Fibroblast of peridontal ligament (primary cell): ENCODE data around the gene RPRD2.

Experiments
- DNase-seq: peaks from one replicate; pipeline ENCODE4 v3.0.0-alpha.2; 2010; ENCODE audit errors: extremely low read depth

Gene RPRD2

DNA sequence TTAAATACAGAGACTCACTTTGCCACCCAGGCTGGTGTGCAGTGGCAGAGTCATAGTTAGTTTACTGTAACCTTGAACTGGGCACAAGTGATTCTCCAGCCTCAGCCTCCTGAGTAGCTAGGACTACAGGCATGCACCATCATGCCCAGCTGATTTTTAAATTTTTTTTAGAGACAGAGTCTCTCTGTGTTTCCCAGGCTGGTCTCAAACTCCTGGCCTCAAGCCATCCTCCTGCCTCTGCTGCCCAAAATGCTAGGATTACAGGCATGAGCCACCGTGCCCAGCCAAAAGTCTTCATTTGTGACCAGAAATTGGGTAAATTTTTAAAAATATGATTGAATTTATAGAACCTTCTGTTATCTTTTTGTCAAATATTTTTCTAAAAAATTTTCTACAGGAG is 105.3 kb downstream of the RPRD2 start:
- no peak for DNase-seq

DNA sequence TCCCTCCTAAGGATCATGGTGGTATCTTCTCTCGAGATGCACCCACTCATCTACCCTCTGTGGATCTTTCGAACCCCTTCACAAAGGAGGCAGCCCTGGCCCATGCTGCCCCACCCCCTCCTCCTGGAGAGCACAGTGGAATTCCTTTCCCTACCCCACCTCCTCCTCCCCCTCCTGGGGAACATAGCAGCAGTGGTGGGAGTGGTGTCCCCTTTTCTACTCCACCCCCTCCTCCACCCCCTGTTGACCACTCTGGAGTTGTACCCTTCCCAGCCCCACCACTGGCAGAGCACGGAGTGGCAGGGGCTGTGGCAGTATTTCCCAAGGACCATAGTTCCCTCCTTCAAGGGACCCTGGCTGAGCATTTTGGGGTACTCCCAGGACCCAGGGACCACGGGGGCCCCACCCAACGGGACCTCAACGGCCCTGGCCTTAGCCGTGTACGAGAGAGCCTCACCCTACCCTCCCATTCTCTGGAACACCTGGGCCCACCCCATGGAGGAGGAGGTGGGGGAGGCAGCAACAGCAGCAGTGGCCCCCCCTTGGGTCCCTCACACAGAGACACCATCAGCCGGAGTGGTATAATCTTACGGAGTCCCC is 108.8 kb downstream of the RPRD2 start:
- no peak for DNase-seq

DNA sequence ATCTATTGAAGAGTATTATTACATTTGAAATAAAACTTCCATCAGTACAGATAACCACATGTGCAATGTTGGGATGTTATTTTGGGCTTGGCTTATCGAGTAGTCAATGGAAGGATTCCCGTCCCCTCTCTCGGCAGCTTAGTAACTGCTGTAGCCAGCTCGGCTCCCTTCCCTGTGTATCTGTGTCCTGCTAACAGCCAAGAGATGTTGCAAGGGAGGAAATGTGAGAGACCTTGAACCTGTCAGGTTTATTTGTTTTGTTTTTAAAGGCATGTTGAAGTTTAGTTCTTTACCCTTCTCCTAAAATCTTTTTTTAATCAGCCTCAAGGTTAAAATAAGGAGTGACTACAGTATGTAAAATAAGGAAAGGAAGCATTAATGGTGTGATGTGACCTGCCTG is 109.7 kb downstream of the RPRD2 start:
- DNase-seq: no peak

DNA sequence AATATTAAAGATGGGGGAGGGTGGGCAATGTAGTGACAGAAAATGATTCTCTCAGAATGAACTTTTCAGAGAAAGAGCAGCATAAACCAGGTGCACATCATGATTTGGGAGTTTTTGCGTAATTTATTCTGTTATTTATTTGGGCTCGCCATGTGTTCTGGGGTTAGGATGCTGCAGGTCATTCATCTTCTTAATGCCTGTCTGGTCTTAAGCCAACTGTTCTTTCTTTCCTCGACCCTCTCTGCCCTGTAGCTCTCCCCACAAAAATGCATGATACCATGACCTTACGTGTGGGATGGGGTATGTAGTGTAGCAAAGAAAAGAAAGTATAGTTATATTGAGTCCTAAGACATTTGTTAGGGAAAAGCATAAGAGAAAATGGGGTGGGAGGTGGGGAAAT is 110.9 kb downstream of the RPRD2 start:
- DNase-seq: no peak

DNA sequence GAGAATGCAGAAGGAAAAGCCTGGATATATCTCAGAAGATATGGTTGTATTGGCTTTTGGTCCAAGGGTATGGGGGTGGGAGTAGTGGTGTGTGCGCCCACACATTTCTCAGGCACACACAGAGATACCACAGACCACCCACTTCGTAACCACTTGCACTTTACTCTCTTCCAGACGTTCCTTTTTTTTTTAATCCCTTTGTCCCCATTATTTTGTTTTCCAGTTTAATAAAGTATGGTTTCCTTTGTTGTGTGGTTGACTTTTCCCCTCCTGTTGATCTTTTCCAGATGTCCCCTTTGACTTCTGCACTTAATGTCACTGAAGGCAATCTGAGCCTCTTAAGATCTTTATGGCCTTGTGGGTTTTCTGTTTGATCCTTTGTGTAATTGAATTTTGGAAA is 112.8 kb downstream of the RPRD2 start:
- DNase-seq: no peak

DNA sequence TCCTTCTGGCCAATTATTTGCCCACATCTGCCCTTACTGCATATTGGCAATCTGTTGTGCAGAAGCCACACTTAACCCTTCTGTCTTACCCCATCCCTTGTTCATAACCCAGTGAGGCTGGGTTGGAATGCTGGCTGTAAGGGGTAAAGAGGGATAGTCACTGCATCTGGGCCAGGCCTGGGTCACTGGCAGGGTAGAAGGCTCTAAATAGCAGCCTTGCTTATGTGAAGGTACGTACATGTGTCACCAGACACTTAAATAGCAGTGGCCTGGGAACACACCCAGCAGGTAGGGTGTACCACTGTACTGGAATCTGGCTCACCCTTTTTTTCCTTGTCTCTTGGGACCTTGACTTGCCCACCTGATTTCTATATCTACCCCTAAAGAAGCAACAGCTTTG is 113.4 kb downstream of the RPRD2 start:
- DNase-seq: no peak

DNA sequence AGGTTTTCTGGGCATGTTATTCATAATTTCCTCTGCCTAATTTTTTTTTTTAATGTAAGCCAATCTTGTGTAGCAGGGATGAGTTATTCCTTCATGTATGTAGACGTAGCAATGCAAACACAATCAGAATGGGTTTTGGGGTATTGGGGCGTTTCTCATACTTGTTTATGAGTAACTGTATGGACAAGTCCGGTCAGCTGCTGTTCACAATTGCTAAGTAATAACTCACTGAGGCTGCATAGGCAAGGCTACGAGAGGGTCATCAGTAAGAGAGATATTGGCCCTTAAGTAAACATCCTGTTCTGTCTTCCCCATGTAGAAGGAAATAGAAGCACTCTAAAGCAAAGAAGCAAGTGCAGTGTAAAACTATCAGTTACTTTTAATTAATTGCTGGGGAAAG is 113.8 kb downstream of the RPRD2 start:
- peak; percentile 26 for DNase-seq

DNA sequence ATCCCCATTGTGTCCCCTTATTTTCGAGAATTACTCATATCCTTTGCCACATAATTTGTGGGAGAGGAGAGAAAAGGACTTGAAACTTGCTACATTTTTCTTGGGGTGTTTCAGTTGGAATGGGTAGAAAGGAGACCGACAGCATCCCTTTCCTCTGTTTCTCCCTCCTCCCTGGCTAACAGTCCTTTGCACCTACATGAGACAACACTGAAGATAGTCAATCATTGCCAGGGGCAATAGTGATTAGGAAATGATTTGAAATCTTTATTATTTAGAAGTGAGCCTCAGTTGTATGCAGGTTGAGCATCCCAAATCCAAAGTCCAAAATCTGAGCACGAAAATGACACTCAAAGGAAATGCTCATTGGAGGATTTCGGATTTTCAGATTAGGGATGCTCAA is 115.4 kb downstream of the RPRD2 start:
- DNase-seq: no peak

DNA sequence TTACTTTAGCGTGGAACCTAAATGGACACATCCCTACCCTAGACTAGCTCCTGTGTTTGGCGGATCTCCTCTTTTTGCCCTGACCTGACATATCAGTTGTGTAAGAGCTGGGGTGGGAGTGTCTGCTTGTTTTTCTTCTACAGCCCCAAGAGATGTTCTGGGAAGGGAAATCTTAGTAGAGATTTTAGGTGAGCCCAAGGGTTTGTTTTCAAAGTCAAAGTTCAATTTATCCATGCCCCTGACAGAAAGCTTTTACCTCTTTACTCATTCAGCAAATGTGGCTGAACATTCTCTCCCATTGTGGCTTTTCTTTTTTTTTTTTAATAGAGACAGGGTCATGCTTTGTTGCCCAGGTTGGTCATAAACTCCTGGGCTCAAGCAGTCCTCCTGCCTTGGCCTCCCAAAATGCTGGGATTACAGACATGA is 116.0 kb downstream of the RPRD2 start:
- DNase-seq: no peak

DNA sequence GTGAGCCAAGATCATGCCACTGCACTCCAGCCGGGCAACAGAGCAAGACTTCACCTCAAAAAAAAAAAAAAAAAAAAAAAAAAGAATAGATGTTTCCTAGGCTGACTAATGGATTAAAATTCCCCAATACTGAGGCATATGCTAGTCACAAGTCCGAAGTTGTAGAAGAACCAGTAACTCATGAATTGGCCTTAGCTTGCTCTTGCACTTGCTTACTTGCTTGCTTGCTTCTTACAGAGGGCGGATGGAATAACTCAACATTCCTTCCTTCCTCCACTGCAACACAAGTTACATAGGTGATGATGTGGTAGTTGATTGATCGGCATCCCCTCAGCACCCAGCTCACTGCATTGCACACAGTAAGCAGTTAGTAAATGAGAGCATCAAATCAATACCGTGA is 120.5 kb downstream of the RPRD2 start:
- peak; percentile 27 for DNase-seq

DNA sequence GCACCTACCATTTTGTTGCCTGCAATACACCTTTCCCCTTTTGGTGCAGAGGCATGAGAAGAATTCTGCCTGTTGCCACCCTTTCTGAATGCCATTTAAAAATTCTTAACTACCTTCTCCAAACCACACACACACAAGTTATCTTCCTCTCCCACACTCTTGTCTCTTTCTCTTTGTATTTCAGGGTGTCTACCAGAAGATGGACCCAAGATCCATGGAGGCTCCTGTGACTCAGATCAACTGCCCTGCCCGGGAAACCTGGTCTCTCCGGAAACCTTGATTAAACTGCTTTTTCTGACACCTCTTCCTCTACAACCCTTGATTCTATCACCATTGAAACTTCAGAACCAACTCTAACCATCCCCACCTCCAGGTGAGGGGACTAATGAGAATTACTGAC is 120.9 kb downstream of the RPRD2 start:
- peak; percentile 33 for DNase-seq

DNA sequence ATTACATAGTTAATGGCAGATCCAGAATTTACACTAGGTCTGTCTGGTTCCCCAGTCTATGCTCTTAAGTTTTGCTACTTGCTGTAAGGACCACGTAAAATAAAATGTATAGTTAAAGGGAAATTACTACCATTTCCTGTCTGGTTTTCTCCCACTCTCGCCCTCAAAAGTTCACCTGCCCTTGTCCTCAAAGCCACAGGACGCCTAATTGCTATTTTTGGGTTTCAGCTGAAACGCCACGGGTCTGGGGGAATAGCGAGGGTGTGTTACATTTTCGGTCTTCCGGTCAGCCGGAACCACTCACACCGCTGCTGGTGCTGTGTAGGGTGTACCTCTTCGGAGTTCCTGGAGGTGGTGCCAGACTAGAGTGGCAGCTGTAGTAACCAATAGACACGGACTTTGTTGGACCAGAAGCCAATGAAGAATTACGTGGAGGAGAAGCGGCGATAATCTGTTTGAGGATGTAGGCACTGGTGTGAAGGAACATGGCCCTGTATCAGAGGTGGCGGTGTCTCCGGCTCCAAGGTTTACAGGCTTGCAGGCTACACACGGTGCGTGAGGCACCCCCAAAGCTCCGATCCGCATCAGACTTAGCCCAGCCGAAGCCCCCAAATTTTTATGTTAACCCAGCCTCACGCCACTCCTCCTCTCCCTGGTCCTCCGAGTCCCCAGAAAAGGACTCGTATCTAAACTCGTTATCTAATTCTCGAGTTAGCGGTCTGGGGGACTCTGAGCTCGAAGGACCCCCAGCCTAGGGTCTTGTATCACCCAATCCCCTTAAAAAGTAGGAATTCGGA is 123.2 kb downstream of the RPRD2 start, which contains the start of gene TARS2:
TSS of gene TARS2 (plus strand) at position 454 of the 797 bp plus-strand sequence. CDS start at position 486, 32 bp downstream.
- DNase-seq: peak; percentile 99

DNA sequence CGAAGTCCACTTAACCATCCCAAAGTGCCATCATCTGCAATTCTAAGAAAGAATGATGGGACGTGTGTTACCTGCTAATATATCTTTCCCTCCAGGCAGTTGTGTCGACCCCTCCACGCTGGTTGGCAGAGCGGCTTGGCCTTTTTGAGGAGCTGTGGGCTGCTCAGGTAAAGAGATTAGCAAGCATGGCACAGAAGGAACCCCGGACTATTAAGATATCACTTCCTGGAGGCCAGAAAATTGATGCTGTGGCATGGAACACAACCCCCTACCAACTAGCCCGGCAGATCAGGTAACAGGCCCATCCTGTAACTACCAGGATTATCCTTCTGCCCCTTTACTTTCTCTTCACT is 123.8 kb downstream of the RPRD2 start:
- no peak for DNase-seq

DNA sequence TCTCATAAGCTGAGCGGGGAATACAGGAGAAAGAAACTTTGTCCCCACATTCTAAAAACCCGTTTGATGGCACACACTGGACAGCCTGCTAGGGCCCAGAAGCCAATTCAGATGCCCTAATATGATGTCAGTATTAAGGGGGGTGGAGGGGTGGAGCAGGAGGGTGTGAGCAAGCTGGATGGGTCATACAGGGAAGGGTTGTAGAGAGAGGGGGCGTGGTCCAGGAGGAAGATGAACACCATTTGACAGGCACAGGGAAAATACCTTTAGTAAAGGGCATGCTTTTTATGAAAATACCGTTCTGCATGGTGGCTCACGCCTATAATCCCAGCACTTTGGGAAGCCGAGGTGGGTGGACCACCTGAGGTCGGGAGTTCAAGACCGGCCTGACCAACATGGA is 129.2 kb downstream of the RPRD2 start:
- DNase-seq: no peak

DNA sequence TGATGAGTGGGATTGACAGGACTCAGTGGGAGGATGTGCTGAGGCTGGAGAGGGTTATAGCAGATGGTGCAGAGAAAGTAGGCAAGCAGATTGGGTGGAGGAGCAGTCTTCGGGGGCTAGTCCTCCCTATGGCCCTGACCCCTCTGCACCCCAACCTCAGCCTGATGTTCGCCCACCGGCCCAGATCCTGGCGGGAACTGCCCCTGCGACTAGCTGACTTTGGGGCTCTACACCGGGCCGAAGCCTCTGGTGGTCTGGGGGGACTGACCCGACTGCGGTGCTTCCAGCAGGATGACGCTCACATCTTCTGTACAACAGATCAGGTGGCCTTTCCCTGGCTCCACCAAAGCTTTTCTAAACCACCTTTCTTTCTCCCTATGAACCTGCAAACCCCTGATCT is 134.4 kb downstream of the RPRD2 start:
- DNase-seq: no peak

DNA sequence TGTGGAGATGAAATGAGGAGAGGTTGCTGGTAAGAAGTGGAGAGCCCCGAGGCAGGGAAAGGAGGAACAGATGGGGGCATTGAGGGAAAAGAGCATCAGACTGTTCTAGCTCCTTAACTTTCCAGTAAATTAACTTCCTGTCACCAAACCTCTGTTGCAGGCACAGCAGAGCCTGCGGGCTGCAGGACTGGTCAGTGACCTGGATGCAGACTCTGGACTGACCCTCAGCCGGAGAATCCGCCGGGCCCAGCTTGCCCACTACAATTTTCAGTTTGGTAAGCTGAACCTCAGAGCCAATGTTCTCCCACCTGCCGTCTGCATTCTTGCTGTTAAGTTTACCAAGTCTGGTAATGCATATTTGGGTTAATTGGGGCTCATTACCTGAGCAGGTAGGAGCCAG is 141.5 kb downstream of the RPRD2 start:
- no peak for DNase-seq

DNA sequence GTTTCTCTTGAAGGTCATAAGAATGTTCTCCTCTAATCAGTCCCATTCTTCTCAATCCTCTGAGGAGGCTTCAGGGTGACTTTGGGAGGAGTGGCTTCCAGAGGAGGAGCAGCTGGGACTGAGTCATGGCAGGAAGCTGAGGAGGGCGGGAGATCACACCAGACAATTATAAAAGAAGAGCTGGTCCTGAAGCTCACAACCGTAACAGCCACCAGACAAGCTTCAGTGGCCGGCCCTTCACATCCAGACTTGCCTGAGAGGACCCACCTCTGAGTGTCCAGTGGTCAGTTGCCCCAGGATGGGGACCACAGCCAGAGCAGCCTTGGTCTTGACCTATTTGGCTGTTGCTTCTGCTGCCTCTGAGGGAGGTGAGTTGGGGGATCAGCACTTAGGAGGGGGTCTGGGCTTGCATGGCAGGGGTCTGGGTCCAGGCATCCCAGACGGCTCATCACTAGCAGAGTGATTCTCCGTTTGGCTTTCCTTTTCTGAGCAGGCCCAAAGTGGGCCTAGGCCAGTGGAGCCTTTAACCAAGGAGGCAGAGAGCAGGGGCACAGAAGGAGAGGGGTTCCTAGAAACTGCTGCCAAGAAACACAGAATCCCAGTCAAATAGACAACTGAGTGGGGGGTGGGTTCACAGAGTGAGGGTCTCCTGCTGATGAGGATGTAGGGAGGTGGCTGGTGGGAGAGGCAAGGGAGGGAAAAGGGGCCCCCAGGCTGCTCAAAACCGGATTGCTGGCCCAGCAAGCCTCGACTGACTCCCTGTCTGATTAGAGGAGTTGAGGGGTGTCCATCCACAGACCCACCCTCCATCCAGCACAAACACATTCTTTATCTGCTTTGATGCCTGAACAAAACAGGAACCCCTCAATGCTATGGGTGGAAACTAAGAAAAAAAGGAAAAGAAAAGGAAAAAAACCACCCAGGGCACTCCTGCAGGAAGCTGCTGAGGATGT is 144.2 kb downstream of the RPRD2 start, which contains the start of gene ECM1:
TSS of gene ECM1 (plus strand) at position 198 of the 953 bp plus-strand sequence. CDS start at position 299, 101 bp downstream.
- peak; percentile 75 for DNase-seq

DNA sequence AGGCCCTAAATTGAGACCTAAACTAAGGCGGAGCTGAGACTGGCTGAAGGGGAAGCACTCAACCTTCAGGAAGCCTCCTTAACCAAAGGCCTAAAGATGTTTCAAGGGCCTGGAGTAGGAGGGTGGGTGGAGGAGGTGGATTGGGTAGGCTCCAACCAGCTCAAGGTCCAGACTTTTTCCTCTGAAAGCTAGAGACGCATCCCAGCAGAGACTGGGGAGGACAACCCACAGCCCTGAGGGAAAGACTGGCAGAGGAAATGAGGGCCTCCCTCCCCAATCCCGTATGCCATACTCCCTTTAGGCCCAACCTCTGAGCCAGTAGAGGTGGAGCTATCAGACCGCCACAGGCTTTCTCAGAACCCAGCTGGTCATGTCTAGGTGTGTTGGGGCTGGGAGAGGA is 145.0 kb downstream of the RPRD2 start:
- peak; percentile 18 for DNase-seq

DNA sequence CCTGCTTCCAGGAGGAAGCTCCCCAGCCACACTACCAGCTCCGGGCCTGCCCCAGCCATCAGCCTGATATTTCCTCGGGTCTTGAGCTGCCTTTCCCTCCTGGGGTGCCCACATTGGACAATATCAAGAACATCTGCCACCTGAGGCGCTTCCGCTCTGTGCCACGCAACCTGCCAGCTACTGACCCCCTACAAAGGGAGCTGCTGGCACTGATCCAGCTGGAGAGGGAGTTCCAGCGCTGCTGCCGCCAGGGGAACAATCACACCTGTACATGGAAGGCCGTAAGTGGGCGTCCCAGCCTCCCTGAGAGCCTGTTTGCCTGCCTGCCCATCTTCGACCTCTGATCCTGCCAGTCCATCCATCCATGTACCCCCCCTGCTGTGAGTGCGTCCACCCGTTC is 147.6 kb downstream of the RPRD2 start:
- DNase-seq: no peak

DNA sequence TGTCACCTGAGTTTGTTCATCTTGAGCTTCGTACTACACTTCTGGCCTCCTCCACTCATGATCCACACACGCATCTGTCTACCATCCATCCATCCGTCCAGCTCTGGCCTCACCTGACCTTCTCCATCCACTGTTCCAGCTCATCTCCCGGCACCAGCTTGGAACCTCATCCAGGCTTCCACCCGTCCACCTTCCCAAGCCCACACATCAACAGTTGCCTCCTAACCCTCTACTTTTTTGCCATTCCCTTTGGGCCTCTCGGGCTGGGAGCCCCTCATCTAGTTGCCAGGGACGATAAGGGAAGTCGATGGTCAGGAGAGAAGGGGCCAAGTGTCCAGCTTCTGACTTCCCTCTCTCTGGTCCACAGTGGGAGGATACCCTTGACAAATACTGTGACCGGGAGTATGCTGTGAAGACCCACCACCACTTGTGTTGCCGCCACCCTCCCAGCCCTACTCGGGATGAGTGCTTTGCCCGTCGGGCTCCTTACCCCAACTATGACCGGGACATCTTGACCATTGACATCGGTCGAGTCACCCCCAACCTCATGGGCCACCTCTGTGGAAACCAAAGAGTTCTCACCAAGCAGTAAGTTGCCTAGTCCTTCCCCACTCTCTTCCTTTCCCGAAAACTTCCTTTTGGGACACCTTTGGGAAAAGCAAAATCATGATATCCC is 148.2 kb downstream of the RPRD2 start:
- no peak for DNase-seq

DNA sequence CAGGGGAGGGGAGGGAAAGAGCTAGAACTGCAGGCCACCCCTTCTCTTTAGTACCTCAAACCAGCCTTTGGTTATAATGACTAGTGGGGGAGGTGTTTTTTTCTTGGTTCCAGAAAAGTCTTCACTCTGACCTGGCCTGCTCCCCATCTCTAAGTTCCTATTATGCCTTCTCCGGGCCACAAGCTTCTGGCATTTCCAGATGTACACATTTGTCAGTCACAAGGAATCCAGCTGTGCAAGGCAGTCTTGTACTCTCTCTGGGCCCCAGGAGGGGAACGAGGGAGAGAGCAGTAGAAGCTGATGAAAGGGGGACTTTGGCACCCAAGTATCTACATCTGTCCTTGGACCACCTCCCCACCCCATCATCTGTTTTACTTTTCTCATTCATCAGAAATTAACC is 148.9 kb downstream of the RPRD2 start:
- peak; percentile 24 for DNase-seq

DNA sequence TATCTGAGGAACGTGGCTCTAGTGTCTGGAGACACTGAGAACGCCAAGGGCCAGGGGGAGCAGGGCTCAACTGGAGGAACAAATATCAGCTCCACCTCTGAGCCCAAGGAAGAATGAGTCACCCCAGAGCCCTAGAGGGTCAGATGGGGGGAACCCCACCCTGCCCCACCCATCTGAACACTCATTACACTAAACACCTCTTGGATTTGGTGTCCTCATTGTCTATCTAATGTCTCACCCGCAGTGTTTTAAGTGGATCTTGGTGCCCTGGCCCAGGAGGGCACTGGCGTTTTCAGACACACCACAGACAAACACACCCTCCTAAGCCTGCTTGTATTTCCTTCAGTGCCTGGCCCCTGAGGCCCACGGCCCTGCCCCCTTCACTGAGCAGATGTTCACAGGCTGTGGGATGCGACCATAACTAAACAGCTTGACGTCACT is 149.4 kb downstream of the RPRD2 start:
- DNase-seq: peak; percentile 16
